GM21360 (cell line): ENCODE data around the gene AMER3.

Source experiments
- ATAC-seq: cut with Tn5 transposase; IDR thresholded peaks from one replicate; pipeline ENCODE4 v1.9.1; 2021; ENCODE audit warnings: mild to moderate bottlenecking, moderate library complexity; ENCODE audit not compliant: unreplicated experiment

Gene AMER3

GRCh38 chr2:130813722-130814121 lies 58.4 kb downstream of the AMER3 start:
- no peak for ATAC-seq

- ATAC-seq = no peak
These were observed 59.8 kb downstream of the AMER3 start for GRCh38 chr2:130814931-130815680.
